ENCODE data around the gene PLIN3.

DNA sequence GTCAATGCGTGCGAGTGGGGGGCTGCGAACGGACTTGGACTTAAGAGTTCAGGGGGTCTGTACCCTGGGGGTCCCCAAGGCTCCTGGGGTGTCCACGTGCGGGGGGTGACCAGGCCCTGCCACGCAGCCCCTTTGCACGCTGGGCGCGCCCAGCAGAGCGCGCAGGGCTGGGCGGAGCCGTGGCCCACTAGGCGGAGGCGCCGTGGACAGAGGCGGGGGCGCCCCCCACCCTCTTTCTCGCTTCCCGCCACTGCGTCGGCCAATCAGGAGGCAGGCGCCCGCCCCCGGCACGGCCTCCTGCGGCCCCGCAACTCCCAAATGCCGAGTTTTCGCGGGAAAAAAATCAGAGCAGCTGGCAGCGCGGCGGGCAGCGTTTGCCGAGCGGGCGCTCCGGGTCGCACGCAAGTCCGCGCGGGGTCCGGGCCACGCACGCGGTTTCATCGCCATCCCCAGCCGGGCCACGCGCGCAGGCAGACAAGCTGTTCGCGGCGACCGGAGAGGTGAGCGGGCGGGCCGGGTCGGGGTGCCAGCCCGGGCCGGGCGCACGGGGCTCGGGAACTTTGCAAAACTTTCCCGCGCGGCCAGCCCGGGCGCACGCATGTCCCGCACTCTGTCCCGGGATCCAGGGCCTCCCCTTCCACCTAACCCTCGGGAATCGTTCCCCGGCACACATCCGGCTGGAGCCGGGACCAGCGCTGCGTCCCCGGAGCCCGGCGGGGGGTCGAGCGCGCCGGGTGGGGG, 41.9 kb upstream of the PLIN3 start, which contains the start of gene UHRF1:
- TF ChIP-seq ZNF274 (IDR thresholded peaks at IDR 0.05; ENCODE audit: low read length): no peak
- TF ChIP-seq ZNF274 (tag by site-specific recombination; IDR thresholded peaks at IDR 0.05; ENCODE audit: borderline replicate concordance): no peak
- TF ChIP-seq, protein P1, sequence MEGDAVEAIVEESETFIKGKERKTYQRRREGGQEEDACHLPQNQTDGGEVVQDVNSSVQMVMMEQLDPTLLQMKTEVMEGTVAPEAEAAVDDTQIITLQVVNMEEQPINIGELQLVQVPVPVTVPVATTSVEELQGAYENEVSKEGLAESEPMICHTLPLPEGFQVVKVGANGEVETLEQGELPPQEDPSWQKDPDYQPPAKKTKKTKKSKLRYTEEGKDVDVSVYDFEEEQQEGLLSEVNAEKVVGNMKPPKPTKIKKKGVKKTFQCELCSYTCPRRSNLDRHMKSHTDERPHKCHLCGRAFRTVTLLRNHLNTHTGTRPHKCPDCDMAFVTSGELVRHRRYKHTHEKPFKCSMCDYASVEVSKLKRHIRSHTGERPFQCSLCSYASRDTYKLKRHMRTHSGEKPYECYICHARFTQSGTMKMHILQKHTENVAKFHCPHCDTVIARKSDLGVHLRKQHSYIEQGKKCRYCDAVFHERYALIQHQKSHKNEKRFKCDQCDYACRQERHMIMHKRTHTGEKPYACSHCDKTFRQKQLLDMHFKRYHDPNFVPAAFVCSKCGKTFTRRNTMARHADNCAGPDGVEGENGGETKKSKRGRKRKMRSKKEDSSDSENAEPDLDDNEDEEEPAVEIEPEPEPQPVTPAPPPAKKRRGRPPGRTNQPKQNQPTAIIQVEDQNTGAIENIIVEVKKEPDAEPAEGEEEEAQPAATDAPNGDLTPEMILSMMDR (tag by site-specific recombination; IDR thresholded peaks at IDR 0.05): peak; percentile 21; the same call in 1 of the 2 replicates
- no peak for TF ChIP-seq BCL11A (tag by site-specific recombination; IDR thresholded peaks at IDR 0.05; ENCODE audit: low read depth)
- peak; percentile 95 for TF ChIP-seq PATZ1 (tag by site-specific recombination; IDR thresholded peaks at IDR 0.05)
- TF ChIP-seq KLF10 (tag by site-specific recombination; IDR thresholded peaks at IDR 0.05): peak; percentile 80; the same call in 1 of the 2 replicates
- TF ChIP-seq ZNF155 (tag by site-specific recombination; IDR thresholded peaks at IDR 0.05): no peak
- no peak for TF ChIP-seq ZBTB7A (tag by site-specific recombination; IDR thresholded peaks at IDR 0.05; ENCODE audit: low read depth)
- TF ChIP-seq, protein P2, sequence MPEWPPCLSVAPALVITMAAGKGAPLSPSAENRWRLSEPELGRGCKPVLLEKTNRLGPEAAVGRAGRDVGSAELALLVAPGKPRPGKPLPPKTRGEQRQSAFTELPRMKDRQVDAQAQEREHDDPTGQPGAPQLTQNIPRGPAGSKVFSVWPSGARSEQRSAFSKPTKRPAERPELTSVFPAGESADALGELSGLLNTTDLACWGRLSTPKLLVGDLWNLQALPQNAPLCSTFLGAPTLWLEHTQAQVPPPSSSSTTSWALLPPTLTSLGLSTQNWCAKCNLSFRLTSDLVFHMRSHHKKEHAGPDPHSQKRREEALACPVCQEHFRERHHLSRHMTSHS (tag by site-specific recombination; IDR thresholded peaks at IDR 0.05): no peak
- TF ChIP-seq SETDB1 (IDR thresholded peaks at IDR 0.05; ENCODE audit: insufficient read length, low read length): no peak
- TF ChIP-seq, protein P3, sequence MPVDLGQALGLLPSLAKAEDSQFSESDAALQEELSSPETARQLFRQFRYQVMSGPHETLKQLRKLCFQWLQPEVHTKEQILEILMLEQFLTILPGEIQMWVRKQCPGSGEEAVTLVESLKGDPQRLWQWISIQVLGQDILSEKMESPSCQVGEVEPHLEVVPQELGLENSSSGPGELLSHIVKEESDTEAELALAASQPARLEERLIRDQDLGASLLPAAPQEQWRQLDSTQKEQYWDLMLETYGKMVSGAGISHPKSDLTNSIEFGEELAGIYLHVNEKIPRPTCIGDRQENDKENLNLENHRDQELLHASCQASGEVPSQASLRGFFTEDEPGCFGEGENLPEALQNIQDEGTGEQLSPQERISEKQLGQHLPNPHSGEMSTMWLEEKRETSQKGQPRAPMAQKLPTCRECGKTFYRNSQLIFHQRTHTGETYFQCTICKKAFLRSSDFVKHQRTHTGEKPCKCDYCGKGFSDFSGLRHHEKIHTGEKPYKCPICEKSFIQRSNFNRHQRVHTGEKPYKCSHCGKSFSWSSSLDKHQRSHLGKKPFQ (tag by site-specific recombination; IDR thresholded peaks at IDR 0.05): no peak
- no peak for TF ChIP-seq ZNF707 (tag by site-specific recombination; IDR thresholded peaks at IDR 0.05)
